GM19328 (cell line): ENCODE data around the gene PLBD2.

ENCODE experiments used
- ATAC-seq: cut with Tn5 transposase; IDR thresholded peaks from one replicate; pipeline ENCODE4 v1.9.1; 2021; ENCODE audit warnings: mild to moderate bottlenecking, moderate library complexity; ENCODE audit not compliant: unreplicated experiment

PLBD2 gene

DNA sequence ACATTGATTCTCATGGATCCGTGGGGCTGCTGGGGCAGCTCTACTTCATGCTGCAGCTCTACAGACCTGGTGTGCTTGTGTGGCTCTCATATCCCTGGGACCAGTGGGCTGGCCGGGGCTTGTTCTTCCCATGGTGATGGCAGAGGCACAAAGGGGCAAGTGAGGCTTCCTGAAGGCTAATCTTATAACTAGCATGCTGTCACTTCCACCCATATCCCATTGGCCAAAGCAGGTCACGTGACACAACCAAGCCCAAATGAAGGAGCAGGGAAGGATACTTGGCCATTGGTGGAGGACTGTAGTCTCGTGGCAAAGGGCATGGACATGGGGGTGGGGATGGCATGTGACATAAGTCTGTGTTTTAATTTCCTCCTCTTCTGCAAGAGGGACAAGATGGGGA is 9.9 kb downstream of the PLBD2 start:
- no peak for ATAC-seq

- no peak for ATAC-seq
Measured at GRCh38 chr12:113369391-113369985, 11.1 kb downstream of the PLBD2 start.

- ATAC-seq = no peak
Measured at GRCh38 chr12:113370923-113371682, 12.7 kb downstream of the PLBD2 start.

DNA sequence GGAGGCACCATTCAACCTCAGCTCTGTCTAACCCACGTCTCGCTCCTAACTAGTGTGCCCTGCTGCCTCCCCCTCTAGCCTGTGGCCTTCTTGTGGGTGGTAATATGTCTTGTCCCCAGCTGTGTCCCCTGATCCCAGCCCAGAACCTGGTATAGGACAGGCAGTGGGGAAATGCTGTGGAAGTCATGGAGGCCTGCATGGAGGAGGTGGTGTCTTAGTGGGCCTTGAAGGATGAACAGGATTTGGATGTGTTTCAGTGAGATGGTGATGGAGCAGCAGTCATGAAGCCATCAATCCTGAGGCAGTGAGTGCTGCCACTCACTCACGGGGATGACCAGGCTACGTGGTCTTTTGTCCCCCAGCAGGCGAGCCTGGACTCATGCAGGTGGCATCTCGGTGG is 13.4 kb downstream of the PLBD2 start:
- no peak for ATAC-seq

GRCh38 chr12:113372371-113372770 is 14.0 kb downstream of the PLBD2 start:
- no peak for ATAC-seq

DNA sequence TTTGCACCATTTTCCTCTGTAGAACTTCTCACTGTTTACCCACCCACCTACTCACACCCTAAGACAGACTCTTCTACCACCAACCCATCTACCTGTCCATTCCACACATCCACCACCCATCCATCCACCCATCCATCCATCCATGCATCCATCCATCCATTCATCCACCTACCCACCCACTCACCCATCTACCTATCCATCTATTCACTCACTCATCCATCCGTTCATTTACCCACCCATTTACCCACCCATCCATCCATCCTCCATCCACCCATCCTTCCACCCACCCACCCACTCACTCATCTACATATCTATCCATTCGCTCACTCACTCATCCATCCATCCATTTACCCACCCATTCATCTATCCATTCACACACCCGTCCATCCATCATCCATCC is 15.1 kb downstream of the PLBD2 start:
- ATAC-seq = no peak

DNA sequence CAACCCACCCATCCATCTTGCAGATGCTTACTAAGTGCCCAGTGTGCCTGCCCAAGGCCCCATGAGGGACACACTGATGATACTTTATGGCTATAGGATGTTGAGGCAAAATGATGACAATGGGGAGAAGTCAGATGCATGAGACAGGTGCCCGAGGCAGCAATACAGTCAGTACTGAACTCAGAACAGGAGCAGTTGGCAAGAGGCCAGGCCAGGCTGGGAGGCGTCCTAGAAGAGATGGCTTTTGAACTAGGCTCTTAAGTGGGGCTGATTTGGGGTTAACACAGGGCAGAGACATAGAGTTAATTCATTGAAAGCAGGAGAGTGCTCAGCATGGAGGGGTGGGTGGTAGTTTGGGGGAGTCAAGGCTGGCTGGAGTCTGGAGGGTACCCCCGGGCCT is 15.6 kb downstream of the PLBD2 start:
- ATAC-seq = no peak

- ATAC-seq = no peak
Measured at GRCh38 chr12:113374823-113375428, 16.5 kb downstream of the PLBD2 start.

DNA sequence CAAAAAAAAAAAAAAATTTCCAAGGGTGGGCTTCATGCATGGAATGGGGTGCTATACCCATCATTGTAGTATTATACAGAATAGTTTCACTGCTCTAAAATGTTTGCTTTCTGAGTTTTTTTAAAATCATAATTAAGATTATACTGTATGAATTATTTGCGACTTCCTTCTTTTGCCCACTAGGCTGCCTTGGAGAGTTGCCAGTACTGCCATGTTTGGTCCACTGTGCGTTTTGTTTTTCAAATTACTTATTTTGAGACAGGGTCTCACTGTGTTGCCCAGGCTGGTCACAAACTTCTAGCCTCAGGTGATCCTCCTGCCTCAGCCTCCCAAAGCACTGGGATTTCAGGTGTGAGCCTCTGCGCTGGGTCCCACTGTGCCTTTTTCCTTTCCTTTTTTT is 19.9 kb downstream of the PLBD2 start:
- ATAC-seq = no peak

DNA sequence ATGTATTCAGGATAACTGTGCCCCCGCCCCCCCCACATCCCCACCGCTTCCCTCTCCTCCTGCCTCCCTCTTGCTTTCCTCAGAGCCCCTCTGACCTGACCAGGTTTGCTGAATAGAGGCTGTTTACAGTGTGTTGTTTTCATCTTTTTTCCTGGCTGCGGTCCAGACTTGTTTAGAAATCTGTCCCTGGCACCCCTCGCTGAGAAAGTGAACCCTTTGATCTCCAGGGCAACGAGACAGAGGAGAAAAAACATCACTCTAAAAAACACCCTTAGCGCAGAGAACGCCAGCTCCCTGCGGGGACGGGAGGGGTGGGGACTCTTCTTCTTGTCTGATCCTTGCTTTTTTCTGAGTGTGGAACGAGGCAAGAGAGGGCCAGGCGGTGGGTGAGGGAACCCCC is 22.8 kb downstream of the PLBD2 start:
- no peak for ATAC-seq

GRCh38 chr12:113382206-113382605 is 23.8 kb downstream of the PLBD2 start:
- ATAC-seq = no peak

- ATAC-seq = no peak
Measured at GRCh38 chr12:113384778-113385177, 26.4 kb downstream of the PLBD2 start.

GRCh38 chr12:113385282-113385882 is 27.0 kb downstream of the PLBD2 start:
- no peak for ATAC-seq

DNA sequence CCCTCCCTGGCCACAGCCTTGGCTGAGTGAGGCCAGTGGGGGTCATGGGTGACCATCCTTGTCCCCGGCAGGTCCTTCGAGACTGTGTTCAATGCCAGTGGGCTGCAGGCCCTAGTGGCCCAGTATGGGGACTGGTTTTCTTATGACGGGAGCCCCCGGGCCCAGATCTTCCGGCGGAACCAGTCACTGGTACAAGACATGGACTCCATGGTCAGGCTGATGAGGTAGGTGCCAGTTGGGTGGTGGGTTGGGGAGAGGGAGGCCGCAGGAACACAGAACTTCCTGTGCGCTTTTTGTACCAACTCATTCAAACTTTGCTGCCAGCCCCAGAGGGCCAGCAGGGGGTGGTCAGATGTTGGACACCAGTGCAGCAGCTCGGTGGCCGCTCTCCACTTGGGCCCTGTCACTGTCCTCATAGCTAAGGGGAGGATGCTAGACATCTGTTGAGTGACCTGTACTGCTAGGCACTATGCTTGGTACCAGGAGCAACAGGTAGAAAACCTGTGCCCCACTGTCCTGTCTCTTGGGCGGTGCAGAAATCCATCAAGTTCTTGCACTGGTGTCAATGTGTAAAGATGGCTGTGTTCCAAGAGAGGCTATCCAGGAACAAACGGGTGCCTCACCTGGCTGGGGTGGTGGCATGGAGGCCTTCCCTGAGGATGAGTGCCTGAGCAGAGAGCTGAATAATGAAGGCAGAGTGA is 28.6 kb downstream of the PLBD2 start:
- no peak for ATAC-seq

DNA sequence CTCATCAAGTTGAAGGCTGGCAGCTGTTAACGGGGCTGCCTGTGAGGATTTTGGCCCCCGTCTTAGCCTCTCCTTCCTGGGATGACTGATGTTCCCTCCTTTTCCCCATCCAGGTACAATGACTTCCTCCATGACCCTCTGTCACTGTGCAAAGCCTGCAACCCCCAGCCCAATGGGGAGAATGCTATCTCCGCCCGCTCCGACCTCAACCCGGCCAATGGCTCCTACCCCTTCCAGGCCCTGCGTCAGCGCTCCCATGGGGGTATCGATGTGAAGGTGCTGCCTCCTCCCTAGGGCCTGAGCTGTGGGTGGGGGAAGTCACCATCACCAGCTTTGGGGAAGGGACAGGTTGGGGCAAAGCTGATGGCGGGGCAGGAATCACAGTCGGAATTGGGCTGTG is 29.2 kb downstream of the PLBD2 start:
- ATAC-seq = no peak

- ATAC-seq = no peak
Measured at GRCh38 chr12:113388351-113388750, 30.0 kb downstream of the PLBD2 start.

DNA sequence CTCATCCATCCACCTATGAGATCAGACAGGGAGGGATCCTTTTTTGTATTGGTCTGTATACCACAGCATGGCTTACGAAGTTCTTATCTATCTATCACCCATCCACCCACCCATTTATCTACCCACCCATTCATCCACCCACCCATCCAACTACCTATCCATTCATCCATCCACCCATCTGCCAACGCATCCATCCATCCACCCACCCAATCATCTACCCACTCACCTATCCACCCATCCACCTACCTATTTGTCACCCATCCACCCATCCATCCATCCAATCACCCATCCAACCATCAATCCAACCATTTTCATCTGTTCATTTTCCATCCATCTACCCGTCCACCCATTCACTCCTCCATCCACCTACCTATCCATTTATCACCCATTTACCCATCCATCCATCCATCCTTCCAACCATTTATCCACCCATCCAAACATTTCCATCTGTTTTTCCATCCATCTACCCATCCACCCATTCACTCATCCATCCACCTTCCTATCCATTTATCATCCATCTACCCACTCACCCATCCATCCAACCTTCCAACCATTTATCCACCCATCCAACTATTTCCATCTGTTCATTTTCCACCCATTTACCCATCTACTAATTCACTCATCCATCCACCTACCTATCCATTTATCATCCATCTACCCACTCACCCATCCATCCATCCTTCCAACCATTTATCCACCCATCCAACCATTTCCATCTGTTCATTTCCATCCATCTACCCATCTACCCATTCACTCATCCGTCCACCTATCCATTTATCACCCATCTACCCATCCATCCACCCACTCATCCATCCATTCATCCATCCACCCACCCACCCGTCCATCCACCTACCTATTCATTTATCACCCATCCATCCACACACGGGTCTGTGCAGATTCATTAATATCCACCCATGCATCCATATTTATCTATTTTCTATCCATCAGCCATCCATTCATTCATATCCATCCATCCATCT is 32.0 kb downstream of the PLBD2 start:
- ATAC-seq = no peak

DNA sequence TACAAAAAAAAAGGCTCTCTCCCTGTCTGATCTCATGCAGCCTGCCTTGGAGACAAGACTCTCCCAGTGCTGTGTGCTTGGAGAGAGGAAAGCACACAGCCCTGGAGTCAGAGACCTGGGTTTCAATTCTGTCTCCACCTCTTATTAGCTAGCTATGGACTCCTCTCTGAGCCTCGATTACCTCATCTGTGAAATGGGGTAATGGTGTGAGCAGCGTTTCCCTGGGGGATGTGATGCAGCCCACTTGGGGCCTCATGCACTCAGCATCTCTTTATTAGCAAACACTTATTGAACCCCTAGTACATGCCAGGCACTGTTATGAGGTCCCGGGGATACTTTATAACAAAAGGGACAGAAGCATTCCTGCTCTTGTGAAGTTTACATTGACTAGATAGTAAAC is 32.8 kb downstream of the PLBD2 start:
- ATAC-seq = no peak

DNA sequence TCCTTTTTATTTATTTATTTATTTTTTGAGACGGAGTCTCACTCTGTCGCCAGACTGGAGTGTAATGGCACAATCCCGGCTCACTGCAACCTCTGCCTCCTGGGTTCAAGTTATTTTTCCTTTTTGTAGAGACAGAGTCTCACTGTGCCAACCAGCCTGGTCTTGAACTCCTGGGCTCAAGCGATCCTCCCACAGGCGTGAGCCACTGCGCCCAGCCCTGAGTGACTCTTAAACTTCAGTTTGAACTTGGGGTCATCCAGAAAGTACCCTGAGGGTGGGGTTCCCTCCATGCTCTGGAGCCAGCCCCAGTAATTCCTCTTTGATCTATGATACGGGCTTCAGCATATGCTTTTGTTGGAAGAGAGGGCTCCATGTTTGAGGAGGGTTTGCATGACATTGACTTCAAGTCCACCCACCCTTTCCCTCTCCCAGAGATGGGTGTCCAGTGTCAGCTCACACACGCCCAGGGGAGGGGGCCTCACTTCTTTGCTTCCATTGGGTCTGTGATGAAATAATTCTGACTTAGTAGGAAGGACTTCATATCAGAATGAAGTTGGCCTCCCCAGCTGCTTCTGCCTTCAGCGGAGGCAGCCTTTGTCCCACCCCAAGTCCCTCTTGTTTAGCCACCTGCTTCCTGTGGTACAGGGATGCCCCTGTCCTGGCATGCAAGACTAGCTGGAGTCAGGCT is 33.4 kb downstream of the PLBD2 start:
- ATAC-seq = no peak

DNA sequence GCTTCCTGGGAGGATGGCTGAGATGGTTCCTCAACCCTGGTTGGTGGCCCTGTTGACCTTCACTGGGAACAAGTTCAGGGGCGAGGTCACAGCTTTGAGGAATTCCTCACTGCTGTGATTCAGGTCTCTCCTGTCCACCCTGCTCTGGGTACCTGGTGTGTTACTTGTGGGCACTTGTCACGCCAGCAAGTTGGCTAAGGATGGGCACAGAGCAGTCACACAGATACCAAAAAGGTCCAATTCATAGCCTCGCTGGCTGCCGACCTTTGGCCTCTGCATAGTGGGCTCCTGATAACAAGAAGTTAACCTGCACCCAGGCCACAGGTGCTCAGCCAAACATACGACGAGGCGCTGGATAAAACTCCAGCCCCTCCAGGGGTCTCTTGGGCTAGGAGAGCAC is 34.1 kb downstream of the PLBD2 start:
- ATAC-seq = no peak
